Measurements from ENCODE around the gene DSC1.

DNA sequence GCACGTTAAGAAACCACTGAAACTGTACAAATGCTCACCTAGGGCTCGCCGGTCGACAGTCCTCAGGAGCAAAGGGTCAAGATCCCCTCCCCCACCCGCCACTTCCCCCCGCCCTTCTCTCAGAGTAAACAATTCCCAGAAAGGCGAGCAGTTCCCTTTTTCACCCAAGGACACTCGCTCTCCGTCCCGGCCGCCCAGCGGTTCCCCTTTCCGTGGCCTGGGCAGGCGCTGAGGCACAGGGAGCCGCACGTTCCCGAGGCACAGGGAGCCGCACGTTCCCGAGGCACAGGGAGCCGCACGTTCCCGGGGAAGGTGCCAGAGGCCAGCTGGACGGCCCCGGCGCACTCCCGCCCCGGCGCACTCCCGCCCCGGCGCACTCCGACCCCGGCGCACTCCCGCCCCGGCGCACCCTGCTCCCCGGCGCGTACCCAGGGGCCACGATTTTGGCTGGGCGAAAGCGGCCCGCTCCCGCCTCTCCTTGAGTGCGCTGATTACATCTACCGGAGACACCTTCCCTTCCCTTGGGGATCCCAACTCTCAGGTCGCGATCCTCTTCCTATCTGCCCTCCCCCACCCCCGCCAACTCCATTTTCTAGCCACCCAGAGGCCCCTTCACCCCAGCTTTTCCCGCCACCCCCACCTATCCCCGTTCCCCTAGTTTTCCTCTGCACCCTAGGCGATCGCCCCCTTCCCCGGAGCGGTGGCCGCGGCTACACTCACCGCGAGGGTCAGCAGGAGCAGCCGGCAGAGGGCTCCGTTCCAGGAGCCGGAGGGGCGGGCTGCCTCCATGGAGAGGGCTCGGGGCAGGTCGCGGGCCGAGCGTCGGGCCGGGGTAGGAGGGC lies 61.3 kb downstream of the DSC1 start:
- TF ChIP-seq CEBPB (IDR thresholded peaks at IDR 0.05; ENCODE audit: low read depth, low read length) (no peak), SMC3 (IDR thresholded peaks at IDR 0.05; ENCODE audit: low read depth, low read length) (no peak), FOS (IDR thresholded peaks at IDR 0.05; ENCODE audit: low read depth, low read length) (no peak), MAFK (IDR thresholded peaks at IDR 0.05; ENCODE audit: low read depth, low read length) (no peak), MXI1 (IDR thresholded peaks at IDR 0.05; ENCODE audit: borderline replicate concordance, low read depth, low read length) (no peak), BHLHE40 (IDR thresholded peaks at IDR 0.05; ENCODE audit: low read depth, low read length) (no peak), POLR2A (IDR thresholded peaks at IDR 0.05; ENCODE audit: low read depth, low read length) (no peak), RCOR1 (IDR thresholded peaks at IDR 0.05; ENCODE audit: insufficient replicate concordance, low read length) (no peak), CHD1 (IDR thresholded peaks at IDR 0.05; ENCODE audit: low read depth, low read length) (no peak), MAZ (IDR thresholded peaks at IDR 0.05; ENCODE audit: borderline replicate concordance, low read depth, low read length) (no peak), RFX5 (IDR thresholded peaks at IDR 0.05; ENCODE audit: low read depth, low read length) (no peak)
- TF ChIP-seq, protein P1, sequence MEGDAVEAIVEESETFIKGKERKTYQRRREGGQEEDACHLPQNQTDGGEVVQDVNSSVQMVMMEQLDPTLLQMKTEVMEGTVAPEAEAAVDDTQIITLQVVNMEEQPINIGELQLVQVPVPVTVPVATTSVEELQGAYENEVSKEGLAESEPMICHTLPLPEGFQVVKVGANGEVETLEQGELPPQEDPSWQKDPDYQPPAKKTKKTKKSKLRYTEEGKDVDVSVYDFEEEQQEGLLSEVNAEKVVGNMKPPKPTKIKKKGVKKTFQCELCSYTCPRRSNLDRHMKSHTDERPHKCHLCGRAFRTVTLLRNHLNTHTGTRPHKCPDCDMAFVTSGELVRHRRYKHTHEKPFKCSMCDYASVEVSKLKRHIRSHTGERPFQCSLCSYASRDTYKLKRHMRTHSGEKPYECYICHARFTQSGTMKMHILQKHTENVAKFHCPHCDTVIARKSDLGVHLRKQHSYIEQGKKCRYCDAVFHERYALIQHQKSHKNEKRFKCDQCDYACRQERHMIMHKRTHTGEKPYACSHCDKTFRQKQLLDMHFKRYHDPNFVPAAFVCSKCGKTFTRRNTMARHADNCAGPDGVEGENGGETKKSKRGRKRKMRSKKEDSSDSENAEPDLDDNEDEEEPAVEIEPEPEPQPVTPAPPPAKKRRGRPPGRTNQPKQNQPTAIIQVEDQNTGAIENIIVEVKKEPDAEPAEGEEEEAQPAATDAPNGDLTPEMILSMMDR (conservative IDR thresholded peaks at IDR 0.05; ENCODE audit: low read depth, low read length): no peak
- TF ChIP-seq, protein P2, sequence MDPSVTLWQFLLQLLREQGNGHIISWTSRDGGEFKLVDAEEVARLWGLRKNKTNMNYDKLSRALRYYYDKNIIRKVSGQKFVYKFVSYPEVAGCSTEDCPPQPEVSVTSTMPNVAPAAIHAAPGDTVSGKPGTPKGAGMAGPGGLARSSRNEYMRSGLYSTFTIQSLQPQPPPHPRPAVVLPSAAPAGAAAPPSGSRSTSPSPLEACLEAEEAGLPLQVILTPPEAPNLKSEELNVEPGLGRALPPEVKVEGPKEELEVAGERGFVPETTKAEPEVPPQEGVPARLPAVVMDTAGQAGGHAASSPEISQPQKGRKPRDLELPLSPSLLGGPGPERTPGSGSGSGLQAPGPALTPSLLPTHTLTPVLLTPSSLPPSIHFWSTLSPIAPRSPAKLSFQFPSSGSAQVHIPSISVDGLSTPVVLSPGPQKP (IDR thresholded peaks at IDR 0.05; ENCODE audit: borderline replicate concordance, low read depth, low read length): no peak
- TF ChIP-seq, protein P3, sequence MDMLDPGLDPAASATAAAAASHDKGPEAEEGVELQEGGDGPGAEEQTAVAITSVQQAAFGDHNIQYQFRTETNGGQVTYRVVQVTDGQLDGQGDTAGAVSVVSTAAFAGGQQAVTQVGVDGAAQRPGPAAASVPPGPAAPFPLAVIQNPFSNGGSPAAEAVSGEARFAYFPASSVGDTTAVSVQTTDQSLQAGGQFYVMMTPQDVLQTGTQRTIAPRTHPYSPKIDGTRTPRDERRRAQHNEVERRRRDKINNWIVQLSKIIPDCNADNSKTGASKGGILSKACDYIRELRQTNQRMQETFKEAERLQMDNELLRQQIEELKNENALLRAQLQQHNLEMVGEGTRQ (IDR thresholded peaks at IDR 0.05; ENCODE audit: low read depth, low read length): no peak
